HS-5 (cell line): ENCODE results near the gene ADAMTS16.
A peak's percentile ranks its signal among the peaks of the same experiment; 100 is the strongest.

Experiments used
- DNase-seq: peaks from one replicate; pipeline ENCODE4 v3.0.0-alpha.2; 2012; ENCODE audit warnings: low read depth

Gene ADAMTS16

GRCh38 chr5:5234912-5235311 is 94.8 kb downstream of the ADAMTS16 start:
- no peak for DNase-seq

DNA sequence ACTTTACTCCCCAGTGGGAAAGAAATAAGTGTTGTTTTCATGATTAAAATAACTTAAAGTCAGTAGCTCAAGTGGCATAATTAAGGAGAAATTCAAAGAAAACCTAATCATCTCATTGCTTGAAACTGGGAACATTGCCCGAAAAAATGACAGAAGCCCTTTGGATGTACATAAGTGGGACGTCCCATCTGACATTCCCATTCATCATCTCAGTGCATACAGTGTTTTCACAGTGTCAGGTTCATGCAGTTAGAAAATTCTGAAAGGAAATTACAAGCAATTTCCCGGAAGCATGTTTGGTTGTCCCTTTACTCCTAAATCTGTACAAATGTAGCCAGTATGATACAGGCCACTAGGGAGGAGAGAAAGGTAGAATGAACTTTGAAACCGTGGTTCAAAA is 95.6 kb downstream of the ADAMTS16 start:
- DNase-seq = no peak

DNA sequence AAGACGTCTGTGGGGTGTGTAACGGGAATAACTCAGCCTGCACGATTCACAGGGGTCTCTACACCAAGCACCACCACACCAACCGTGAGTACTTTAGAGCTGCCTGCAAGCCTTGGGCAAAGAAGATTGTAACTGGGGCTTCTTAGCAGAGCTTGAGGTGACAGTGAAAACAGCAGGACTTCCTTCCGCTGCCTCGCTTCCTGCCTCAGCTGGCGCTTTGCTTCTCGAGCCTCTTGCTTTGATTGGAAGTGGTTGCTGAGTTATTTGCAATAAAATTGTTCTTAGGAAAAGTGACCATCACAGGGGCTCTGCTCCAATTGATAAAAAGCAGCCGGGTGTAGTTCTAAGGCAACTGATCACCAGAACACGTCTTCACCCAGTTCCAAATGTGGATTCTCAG is 99.1 kb downstream of the ADAMTS16 start:
- no peak for DNase-seq

DNA sequence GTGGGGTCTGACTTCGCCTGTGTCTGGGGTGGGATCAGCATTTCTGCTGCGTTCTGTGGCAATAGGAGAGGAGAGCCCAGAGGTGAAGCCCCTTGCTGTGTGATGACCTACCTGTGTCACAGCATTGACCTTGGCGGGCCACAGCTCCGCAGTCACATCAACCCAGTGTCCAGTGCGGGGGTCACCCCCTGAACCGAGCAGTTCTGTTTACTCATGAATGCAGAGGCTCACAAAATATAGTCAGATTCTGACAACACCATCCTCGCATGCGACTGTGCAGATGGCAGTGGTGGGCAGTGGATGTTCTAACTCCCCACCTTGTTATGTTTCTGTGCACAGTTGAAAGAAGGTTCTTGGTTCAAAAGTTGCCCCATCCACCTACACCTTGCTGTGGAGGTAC is 100.1 kb downstream of the ADAMTS16 start:
- DNase-seq = no peak

DNA sequence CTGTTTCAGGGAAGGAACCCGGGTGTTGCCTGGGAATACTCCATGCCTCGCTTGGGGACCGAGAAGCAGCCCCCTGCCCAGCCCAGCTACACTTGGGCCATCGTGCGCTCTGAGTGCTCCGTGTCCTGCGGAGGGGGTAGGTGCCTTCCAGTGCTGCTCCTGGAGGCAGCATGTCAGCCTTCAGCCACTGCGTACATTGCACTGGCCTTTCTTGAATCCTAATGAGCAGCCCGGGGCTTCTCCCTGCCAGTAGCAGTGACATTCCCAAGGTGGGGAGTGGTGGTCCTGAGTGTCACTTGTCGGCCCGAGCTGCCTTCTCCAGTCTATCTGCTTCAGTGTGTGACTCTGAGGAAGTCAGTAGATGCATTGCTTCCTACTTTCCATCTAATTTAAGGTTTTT is 101.9 kb downstream of the ADAMTS16 start:
- DNase-seq = no peak

- no peak for DNase-seq
Measured at GRCh38 chr5:5246736-5247135, 106.6 kb downstream of the ADAMTS16 start.

DNA sequence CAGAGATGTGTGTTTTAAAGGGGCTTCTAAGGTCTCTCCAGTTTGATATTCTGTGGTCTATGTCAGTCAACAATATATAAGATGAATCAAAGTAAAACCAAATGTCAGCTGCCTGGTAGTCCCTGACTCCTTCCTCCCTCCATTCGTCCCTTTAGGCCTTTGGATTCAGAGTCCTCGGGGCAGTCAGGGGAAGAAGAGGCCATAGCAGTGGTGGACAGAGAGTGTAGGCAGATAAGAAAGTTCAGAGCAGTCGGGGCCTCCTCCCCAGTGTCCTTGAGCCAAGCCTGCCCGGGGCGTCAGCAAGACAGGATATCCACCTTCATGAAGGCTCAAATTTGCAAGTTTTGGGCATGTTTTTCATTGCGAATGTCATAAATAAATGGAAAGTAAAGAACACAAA is 110.6 kb downstream of the ADAMTS16 start:
- no peak for DNase-seq

GRCh38 chr5:5252106-5252505 is 112.0 kb downstream of the ADAMTS16 start:
- no peak for DNase-seq

- DNase-seq = no peak
Measured at GRCh38 chr5:5257353-5257752, 117.2 kb downstream of the ADAMTS16 start.

DNA sequence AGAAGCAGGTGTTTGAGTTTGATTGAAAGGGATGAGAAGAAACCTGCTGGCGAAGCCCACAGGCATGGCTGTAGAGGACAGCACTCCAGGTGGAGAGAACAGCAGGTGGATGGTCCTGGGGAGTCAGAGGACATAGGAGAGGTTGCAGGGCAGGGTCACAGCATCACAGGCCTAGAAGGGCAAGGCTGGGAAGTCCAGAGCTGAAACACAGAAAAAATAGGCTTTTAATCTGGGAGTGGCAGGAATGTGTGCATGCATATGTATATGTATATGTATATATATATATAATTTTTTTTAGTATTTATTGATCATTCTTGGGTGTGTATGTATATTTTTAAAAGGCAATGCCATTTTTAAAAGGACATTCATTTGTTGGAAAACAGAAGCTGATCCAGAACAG is 118.4 kb downstream of the ADAMTS16 start:
- DNase-seq = no peak

DNA sequence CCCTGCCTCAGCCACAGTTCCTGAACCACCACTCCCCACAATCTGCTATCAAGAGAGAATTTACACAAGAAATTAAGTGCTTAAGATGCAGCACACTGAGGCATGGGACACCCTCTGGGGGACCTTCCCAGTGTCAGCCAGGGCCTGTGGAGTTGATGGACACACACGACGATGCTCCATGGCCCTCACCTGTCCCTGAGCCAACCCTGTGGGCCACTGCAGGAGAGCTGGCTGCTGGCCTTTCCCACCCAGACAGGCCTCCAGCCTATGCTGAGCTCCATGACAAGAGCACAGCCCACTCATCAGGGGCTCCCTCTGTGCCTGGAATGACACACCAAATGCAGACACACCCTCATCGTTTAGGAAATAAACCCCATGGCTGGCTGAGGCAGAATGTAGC is 124.6 kb downstream of the ADAMTS16 start:
- no peak for DNase-seq

GRCh38 chr5:5266297-5266696 is 126.2 kb downstream of the ADAMTS16 start:
- no peak for DNase-seq

DNA sequence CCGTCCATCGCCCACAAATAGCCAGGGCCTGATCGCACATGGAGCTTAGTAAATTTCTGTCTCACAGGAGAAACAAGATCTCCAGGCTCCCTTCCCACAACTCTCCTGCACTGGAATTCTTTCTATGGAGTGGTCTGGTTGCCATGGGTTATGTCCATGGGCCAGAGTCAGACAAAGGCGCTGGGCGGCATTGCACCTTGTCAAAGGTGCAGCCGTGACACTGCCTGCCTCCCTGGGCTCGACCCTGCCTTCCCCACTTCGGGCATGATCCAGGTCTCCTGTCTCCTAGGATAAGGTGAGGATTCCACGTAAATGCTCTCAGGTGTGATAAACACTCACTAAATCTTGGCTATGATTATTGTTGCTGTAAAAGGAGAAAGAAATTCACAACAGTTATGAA is 130.0 kb downstream of the ADAMTS16 start:
- no peak for DNase-seq

- DNase-seq = peak; percentile 85
Measured at GRCh38 chr5:5270958-5271785, 131.0 kb downstream of the ADAMTS16 start.

- DNase-seq = peak; percentile 18
Measured at GRCh38 chr5:5271786-5272321, 131.7 kb downstream of the ADAMTS16 start.

GRCh38 chr5:5273398-5273797 is 133.3 kb downstream of the ADAMTS16 start:
- no peak for DNase-seq

DNA sequence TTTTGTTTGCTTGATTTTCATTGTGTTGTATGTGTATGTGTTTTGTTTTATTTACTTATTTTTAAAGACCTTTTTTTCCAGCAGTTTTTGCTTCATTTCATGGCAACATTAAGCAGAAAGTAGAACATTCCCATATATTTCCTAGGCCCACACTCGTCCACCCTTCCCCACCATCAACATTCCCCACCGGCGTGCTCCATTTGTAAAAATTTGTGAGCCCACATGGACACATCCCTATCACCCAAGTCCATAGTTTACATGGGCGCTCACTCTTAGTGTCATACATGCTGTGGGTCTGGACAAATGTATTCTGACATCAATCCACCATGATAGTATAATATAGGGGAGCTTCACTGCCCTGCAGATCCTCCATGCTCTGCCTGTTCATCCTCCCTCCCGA is 133.8 kb downstream of the ADAMTS16 start:
- DNase-seq = no peak

DNA sequence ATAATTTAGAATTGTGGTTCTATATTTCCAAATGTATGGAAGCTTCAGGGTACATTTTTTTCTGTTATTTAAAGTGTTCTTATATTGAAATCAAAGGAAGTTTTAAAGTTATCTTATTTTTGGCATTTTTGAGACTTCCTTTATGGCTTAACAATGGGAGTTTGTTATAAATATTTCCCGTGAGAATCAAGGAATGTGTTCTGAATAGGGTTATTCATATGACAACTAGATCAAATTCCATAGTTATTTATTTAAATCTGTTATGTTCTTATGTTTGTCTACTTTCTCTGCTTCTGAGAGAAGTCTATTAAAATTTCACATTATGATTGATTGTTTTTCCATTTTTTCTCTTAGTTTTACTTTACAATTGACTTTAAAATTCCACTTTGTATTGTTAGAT is 135.1 kb downstream of the ADAMTS16 start:
- no peak for DNase-seq

DNA sequence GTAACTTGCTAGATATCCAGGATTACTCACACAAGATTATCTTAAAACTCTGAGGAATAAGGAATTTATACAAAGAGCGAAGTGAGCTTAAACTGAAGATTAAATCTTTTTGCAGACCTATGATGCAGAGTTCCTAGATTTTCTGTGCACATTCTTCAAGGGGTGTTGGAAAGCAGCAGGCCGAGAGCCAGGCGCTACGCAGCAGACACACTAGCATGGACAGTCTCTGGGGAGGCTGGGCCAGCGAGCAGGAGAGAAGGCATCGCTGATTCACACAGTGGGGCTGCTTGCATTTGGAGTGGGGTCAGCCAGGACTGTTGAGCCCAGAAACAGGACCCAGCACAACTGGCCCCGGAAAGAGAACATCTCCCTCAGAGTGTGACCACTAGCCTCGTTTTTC is 136.3 kb downstream of the ADAMTS16 start:
- DNase-seq = no peak

- DNase-seq = no peak
Measured at GRCh38 chr5:5276951-5277517, 136.9 kb downstream of the ADAMTS16 start.

GRCh38 chr5:5278201-5278814 is 138.2 kb downstream of the ADAMTS16 start:
- DNase-seq = no peak

DNA sequence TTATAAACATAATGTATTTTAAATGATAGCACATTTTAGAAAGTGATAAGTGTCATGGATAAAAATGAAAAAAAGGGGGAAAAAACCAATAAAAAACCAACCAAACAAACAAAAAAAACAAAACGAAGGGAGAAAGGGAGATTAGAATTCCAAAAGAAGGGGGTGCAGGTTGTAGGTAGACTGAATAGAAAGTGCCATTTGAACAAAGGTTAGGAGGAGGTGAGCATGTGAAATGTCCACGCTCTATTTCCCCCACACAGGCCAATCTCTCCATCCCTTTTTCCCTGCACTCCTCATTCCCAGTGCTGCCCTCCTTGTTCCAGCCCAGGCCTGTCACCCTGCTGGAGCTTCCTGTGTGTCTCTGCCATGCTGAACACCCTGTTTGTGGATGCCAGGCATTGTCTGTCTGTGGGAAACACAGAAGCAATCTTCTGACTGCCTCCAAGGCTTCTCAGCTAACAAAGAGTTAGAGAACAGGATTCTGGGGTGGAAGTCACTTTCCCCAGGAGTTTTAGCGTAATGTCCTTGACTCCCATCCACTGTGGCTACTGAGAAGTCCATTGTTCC is 138.8 kb downstream of the ADAMTS16 start:
- no peak for DNase-seq

- no peak for DNase-seq
Measured at GRCh38 chr5:5285906-5286305, 145.8 kb downstream of the ADAMTS16 start.
